Body of pancreas (tissue), 4 donors: ENCODE data around the gene GRID1. TPM values are rescaled to one million over a fixed set of nuclear protein-coding genes. Genes with fewer than 3 reads are reported as not detected.

Experiments used
- ATAC-seq: fragments of 150-250 bp; one replicate; pipeline ENCODE4 v1.9.1; 2016
- DNase-seq, 4 donors: peaks; one replicate each; pipeline ENCODE4 v3.0.0-alpha.2; 2019
- H3K27ac ChIP-seq, 4 donors: fragments of 200-600 bp; sonication (generic); 1 replicate in 3 of 4; 2 replicates in 1 of 4; pipeline versions ENCODE4 v1.5.1 to v1.6.1; 2016 to 2019; ENCODE audit warnings: mild to moderate bottlenecking in 1 of 4, mixed read lengths in 1 of 4, moderate library complexity in 1 of 4
- H3K27me3 ChIP-seq, 2 donors: fragments of 200-600 bp; sonication (generic); one replicate each; pipeline ENCODE4 v1.6.0; 2016; ENCODE audit warnings: mild to moderate bottlenecking in 1 of 2
- H3K36me3 ChIP-seq, 2 donors: fragments of 200-600 bp; sonication (generic); replicated peaks in 1 of 2; 2 replicates each; pipeline ENCODE4 v1.5.1; 2016; ENCODE audit warnings: low read depth in 2 of 2; ENCODE audit not compliant: insufficient read depth in 1 of 2
- H3K4me1 ChIP-seq: fragments of 200-600 bp; sonication (generic); one replicate; pipeline ENCODE4 v1.6.0; 2016
- H3K4me3 ChIP-seq, 2 donors: fragments of 200-600 bp; sonication (generic); 1 replicate in 1 of 2; 2 replicates in 1 of 2; pipeline ENCODE4 v1.5.1; 2016 to 2019
- H3K9me3 ChIP-seq, 3 donors: fragments of 200-600 bp; sonication (generic); 1 replicate in 2 of 3; 2 replicates in 1 of 3; pipeline ENCODE4 v1.5.1; 2016
- CTCF ChIP-seq, 7 experiments: fragments of 450-650 bp in 4 of 7; fragments of 200-600 bp in 3 of 7; sonication (generic) in 3 of 7; IDR thresholded peaks; one replicate each; pipeline ENCODE4 v1.5.1; 2016 to 2019; ENCODE audit warnings: antibody characterized with exemption in 7 of 7
- POLR2A ChIP-seq, 3 donors: fragments of 450-650 bp; IDR thresholded peaks; one replicate each; pipeline ENCODE4 v1.6.1; 2016; ENCODE audit warnings: antibody characterized with exemption in 3 of 3, mild to moderate bottlenecking in 2 of 3
- WGBS, 2 donors: methylation state at CpG; one replicate each; pipeline ENCODE4 v1.1.5; 2017; 5-methylcytosine and 5-hydroxymethylcytosine counted together
- intact Hi-C: fragments of 100-400 bp; cut with DNase I; formaldehyde crosslinking; loops from one replicate; pipeline ENCODE4 v1.15.1; 2023
- total RNA-seq, 2 donors: library from RNA; depleted of rRNA; stranded (reverse); fragments of >200 nt; gene quantifications; one replicate each; pipeline ENCODE4 v1.1.0, GENCODE V29; 2016

The GRID1 gene
- total RNA-seq, 2 donors from 2014 or later, result 1.0 to 1.6 TPM

GRCh38 chr10:85902051-85902450 lies 464.5 kb downstream of the GRID1 start:
- ATAC-seq (no peak), DNase-seq (no peak)
- intact Hi-C loops, result no loop called here
- H3K9me3 ChIP-seq, result no peaks in the 10 kb centered on the region
- H3K27ac ChIP-seq, result no peak overlapping the region
- TF ChIP-seq POLR2A (IDR thresholded peaks at IDR 0.05), result no peak
- TF ChIP-seq CTCF (IDR thresholded peaks at IDR 0.05), result no peak
- H3K4me1 ChIP-seq, result no peaks in the 10 kb centered on the region
- WGBS, 2 donors, result 70 to 76% methylated on average over 5 of the region's 5 CpGs
- H3K36me3 ChIP-seq, result no peaks in the 10 kb centered on the region
- no peaks in the 10 kb centered on the region for H3K27me3 ChIP-seq
- no peak overlapping the region for H3K4me3 ChIP-seq

DNA sequence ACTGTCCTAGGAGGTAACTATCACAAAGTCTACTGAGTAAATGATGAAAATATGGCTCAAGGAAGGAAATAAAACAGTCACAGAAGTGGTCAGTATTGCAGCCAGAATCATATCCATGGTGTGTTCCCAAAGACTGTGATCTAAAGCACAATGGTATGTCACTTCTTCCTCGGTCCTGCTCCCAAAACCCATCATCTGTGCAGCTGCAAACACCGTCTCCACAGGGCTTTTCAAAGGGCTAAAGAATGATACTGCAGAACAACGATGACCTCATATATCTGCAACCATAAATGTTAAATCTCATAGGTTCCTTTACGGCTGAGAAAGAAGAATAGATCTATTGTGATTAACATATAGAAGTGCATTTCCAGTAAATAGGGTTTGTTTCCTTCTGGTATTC lies 465.0 kb downstream of the GRID1 start:
- H3K27me3 ChIP-seq, result no peaks in the 10 kb centered on the region
- H3K9me3 ChIP-seq, result no peaks in the 10 kb centered on the region
- no peaks in the 10 kb centered on the region for H3K36me3 ChIP-seq
- ATAC-seq (no peak), DNase-seq (no peak)
- intact Hi-C loops, result no loop called here
- no peak overlapping the region for H3K27ac ChIP-seq
- no peak overlapping the region for H3K4me3 ChIP-seq
- no peaks in the 10 kb centered on the region for H3K4me1 ChIP-seq
- WGBS, 2 donors, result 80 to 81% methylated on average over 4 of the region's 4 CpGs
- TF ChIP-seq POLR2A (IDR thresholded peaks at IDR 0.05), result no peak
- no peak for TF ChIP-seq CTCF (IDR thresholded peaks at IDR 0.05)

GRCh38 chr10:85900487-85900886 lies 466.1 kb downstream of the GRID1 start:
- Histone ChIP-seq H3K27ac (no peak overlapping the region), H3K4me3 (no peak overlapping the region), H3K4me1 (no peaks in the 10 kb centered on the region), H3K27me3 (no peaks in the 10 kb centered on the region), H3K9me3 (no peaks in the 10 kb centered on the region), H3K36me3 (no peaks in the 10 kb centered on the region)
- no peak for ATAC-seq
- TF ChIP-seq CTCF (IDR thresholded peaks at IDR 0.05) (no peak), POLR2A (IDR thresholded peaks at IDR 0.05) (no peak)
- DNase-seq, result no peak
- intact Hi-C loops, result no loop called here
- 63 to 80% methylated on average over 2 of the region's 2 CpGs for WGBS, 2 donors

GRCh38 chr10:85900061-85900460 lies 466.5 kb downstream of the GRID1 start:
- Histone ChIP-seq H3K4me1 (no peaks in the 10 kb centered on the region), H3K4me3 (no peak overlapping the region), H3K36me3 (no peaks in the 10 kb centered on the region), H3K27me3 (no peaks in the 10 kb centered on the region), H3K9me3 (no peaks in the 10 kb centered on the region), H3K27ac (no peak overlapping the region)
- no peak for ATAC-seq
- TF ChIP-seq POLR2A (IDR thresholded peaks at IDR 0.05) (no peak), CTCF (IDR thresholded peaks at IDR 0.05) (no peak)
- intact Hi-C loops, result no loop called here
- WGBS, 2 donors, result 84 to 86% methylated on average over 6 of the region's 6 CpGs
- DNase-seq, result no peak

DNA sequence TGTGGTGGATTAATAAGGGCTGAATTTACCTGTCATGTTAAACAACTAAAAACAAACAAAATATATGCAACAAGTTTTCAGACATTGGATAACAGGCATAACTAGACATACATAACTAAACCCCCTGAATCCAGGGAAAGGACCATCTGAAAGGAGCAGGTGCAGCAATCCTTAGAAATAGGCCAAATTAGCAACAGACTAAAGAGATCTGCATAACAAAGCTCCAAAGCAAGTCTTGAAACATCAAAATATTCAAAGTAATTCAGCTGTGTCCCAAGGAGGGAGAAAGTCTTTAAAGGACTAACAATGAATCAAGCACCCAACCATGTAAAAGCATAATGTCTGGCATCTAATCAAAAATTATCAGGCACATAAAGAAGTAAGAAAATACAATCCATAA lies 475.1 kb downstream of the GRID1 start:
- Histone ChIP-seq H3K27ac (no peak overlapping the region), H3K4me1 (no peaks in the 10 kb centered on the region), H3K9me3 (no peaks in the 10 kb centered on the region), H3K36me3 (no peaks in the 10 kb centered on the region), H3K27me3 (no peaks in the 10 kb centered on the region), H3K4me3 (no peak overlapping the region)
- no peak for TF ChIP-seq POLR2A (IDR thresholded peaks at IDR 0.05)
- TF ChIP-seq CTCF (IDR thresholded peaks at IDR 0.05), result no peak
- ATAC-seq (no peak), DNase-seq (no peak)
- intact Hi-C loops, result no loop called here
